D721Med (cell line): Measurements from ENCODE around the gene PRMT5.
"Not testable (repeated sequence)": the region's sequence is repeated elsewhere in the genome, so short reads cannot be mapped to it uniquely, and the experiment has no call there.

Source experiments
- DNase-seq: peaks from one replicate; pipeline ENCODE4 v3.0.0; 2011; ENCODE audit warnings: low spot score; ENCODE audit not compliant: insufficient read length
- FAIRE-seq: peaks from 2 replicates; lab custom pipeline; 2011; peaks lifted over from hg19 to GRCh38; lab: Jason Lieb, UNC
- TF ChIP-seq, protein P1 (sequence below): IDR thresholded peaks from 2 replicates; pipeline ENCODE4 v1.5.1; 2012; ENCODE audit warnings: mild to moderate bottlenecking, control low read depth; ENCODE audit not compliant: insufficient read depth; ENCODE audit errors: missing control alignments

Gene PRMT5

GRCh38 chr14:22919601-22919921 is 9.6 kb downstream of the PRMT5 start:
- no peak for FAIRE-seq
- TF ChIP-seq, protein P1, sequence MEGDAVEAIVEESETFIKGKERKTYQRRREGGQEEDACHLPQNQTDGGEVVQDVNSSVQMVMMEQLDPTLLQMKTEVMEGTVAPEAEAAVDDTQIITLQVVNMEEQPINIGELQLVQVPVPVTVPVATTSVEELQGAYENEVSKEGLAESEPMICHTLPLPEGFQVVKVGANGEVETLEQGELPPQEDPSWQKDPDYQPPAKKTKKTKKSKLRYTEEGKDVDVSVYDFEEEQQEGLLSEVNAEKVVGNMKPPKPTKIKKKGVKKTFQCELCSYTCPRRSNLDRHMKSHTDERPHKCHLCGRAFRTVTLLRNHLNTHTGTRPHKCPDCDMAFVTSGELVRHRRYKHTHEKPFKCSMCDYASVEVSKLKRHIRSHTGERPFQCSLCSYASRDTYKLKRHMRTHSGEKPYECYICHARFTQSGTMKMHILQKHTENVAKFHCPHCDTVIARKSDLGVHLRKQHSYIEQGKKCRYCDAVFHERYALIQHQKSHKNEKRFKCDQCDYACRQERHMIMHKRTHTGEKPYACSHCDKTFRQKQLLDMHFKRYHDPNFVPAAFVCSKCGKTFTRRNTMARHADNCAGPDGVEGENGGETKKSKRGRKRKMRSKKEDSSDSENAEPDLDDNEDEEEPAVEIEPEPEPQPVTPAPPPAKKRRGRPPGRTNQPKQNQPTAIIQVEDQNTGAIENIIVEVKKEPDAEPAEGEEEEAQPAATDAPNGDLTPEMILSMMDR, result no peak

DNA sequence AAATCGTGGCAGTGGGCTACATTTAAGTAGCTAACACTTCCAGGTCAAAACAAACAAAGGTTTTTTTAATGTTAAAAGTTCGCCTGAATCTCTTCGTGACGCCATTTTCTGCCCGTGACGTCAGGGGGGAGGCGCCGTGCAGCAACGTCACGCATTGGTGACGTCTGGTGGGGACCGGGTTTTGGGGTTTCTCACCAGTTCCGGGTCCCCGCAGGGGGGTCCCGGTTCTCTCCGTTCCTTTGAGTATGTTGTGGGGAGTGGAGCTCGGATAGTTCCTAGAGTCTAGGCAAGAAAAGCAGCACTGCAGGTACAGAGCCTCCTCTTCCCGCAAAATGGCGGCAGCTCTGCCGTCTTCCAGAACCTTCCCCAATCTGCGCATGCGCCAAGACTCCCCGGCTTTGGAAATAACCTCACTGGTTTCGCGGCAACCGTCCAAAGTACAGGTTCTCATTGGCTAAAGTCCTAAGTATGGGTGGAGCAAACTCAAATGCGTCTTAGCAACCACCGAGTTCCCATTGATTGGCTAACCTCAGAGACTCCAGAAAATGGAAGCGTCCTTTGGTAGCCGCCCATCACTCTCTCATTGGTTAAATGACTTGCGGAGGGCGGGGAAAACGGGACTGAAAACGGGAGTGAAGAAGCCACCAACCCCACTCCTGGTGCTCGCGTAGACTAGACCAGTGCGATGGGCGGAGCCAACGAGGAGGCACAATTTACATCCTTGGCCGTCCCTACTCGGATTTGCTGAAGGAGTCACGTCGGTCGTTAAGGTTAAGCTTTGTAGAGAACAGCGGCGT is 10.2 kb downstream of the PRMT5 start, which contains the start of gene RBM23:
TSS of gene RBM23 (minus strand) at position 346 of the 797 bp plus-strand sequence.
- no peak for FAIRE-seq
- DNase-seq, result peak; percentile 82
- TF ChIP-seq, protein P1, result no peak

More at GRCh38 chr14:22919601-22919921, 9.6 kb downstream of the PRMT5 start:
- DNase-seq, result no peak

- no peak for DNase-seq
Observed at GRCh38 chr14:22915886-22916521, 13.2 kb downstream of the PRMT5 start.

DNA sequence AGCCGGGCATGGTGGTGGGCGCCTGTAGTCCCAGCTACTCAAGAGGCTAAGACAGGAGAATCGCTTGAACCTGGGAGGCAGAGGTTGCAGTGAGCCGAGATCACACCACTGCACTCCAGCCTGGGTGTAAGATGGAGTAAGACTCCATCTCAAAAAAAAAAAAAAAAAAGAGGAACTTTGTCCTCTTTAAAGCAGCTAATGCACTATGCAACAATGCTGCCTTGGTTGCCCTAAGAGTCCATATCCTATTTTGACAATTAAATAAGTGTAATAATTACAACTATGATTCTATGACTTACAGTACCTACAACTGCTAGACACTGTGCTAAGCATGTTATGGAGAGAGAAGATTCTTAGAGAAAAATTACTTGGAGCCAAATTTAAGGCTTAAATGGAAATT is 14.3 kb downstream of the PRMT5 start:
- DNase-seq, FAIRE-seq: not testable (repeated sequence)

More at GRCh38 chr14:22915886-22916521, 13.2 kb downstream of the PRMT5 start:
- FAIRE-seq, result no peak
- TF ChIP-seq, protein P1, result no peak

DNA sequence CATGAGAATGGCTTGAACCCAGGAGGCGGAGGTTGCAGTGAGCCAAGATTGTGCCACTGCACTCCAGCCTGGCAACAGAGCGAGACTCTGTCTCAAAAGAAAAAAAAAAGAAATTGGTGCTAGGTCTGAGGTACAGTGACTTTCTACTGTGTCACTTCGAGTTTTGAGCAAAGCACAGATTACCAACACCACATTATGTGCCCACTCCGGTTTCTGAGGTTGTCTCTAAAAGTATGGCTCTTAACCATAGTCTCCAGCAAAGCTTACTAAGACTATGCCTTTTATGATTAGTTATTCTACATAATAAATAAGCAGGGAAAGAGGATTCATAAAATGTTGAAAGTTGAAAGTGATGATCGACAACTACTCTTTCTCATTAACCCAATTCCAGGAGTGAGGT is 18.3 kb downstream of the PRMT5 start:
- TF ChIP-seq, protein P1, result no peak
- FAIRE-seq (no peak), DNase-seq (no peak)

GRCh38 chr14:22908601-22909000 is 20.6 kb downstream of the PRMT5 start:
- FAIRE-seq (no peak), DNase-seq (no peak)
- TF ChIP-seq, protein P1, result no peak

GRCh38 chr14:22907429-22907828 is 21.7 kb downstream of the PRMT5 start:
- DNase-seq, result no peak
- TF ChIP-seq, protein P1, result no peak
- FAIRE-seq, result no peak
